HG03039 (cell line): Measurements from ENCODE around the gene NDC80.
"Not testable (repeated sequence)": the region's sequence is repeated elsewhere in the genome, so short reads cannot be mapped to it uniquely, and the experiment has no call there.

Experiments used
- ATAC-seq: cut with Tn5 transposase; IDR thresholded peaks from one replicate; pipeline ENCODE4 v1.9.1; 2021; ENCODE audit warnings: mild to moderate bottlenecking, moderate library complexity; ENCODE audit not compliant: unreplicated experiment

Gene NDC80

DNA sequence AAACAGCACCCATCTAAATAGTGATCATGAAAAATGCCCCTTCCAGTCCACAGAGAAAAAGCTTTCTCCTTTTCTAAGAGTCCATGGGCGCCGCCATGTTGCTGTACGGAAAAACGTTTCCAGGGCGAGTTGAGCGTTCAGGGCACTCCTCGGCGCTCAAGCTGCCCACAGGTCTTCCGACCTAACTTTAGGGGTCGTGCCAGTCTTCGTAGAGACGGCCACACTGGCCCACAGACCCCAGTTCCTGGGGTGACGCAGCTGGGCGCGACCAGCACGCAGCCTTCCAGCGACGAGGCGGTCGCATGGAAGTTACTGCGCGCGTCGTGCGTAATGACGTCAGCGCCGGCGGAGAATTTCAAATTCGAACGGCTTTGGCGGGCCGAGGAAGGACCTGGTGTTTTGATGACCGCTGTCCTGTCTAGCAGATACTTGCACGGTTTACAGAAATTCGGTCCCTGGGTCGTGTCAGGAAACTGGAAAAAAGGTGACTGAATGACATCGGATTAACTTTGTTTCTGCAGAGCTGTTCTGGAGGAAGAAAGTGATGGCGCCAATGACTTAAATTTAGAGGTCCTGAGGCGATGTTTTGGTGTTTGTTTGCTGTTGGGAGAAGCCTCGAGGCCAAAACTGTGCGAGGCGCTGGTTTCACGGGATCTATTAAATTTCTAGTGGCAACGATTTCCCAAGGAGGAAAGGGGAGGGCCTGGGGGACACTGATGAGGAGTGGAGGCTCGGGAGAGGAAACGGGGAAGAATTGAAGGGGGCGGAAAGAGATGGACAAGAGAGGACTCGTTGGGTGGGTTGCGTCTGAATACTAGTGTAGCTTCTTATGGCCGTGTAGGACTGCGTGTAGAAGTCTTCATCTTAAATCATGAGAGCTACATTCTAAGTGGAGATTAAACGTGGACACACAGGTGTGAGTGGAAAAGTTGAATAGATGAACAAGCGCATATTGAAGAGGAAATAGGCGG, at the start of gene NDC80, which contains the start of gene METTL4:
Gene NDC80 (plus strand): TSS at position 358 of the 971 bp plus-strand sequence. CDS start 1,429 bp downstream, outside the sequence.
Gene METTL4 (minus strand): TSS at position 306 of the 971 bp plus-strand sequence. CDS start 4,289 bp downstream, outside the sequence.
- ATAC-seq = peak; percentile 76

DNA sequence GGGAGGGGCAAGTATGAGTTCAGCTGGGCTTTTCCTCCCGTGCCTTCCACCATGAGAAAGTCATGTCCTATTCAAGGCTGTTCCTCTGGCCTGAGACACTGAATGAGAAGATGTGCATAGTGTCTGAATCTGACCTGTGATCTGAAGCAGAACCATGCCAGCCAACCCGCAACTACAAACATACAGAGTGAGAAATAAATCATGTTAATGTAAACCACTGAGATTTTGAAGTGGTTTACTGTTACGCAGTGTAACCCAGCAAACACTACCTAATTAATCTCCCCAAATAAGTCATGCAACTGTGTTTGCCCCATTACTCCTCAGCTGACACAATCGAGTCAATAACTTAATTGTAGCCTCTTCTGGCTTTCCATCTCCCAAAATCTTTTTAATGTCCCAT, 49.2 kb upstream of the NDC80 start:
- ATAC-seq = no peak

DNA sequence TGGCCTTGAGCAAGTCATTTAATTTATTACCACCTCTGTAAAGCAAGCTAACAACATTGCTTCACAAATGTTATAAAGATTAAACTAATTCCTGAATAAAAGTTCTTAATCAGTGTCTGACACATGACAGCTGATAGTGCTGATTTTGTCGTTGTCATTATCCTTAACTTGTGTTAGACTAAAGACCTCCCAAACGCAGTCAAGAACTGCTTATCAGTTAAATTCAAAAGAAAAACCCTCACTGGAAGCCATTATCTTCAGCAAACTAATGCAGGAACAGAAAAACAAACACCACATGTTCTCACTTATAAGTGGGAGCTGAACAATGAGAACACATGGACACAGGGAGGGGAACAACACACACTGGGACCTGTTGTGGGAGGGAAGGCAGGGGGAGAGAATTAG, 46.6 kb upstream of the NDC80 start:
- ATAC-seq = not testable (repeated sequence)

GRCh38 chr18:2526329-2526728, 45.0 kb upstream of the NDC80 start:
- no peak for ATAC-seq

- ATAC-seq = no peak
These were observed 42.2 kb upstream of the NDC80 start for GRCh38 chr18:2529154-2529553.

DNA sequence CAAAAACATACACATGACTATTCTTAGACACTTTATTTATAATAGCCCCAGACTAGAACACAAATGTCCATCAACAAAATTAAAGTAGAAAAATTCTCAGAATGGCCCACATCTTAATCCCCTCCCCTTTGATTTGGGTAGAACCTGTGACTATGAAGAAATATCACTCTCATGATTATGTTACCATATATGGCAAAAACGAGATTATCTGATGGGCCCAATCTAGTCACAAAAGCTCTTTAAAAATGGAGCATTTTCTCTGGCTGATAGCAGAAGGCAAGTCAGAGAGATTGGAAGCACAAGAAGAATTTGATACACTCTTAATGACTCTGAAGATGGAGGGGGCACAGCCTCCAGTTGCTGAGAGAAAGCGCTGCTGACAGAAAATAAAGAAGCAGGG, 39.6 kb upstream of the NDC80 start:
- ATAC-seq = no peak

DNA sequence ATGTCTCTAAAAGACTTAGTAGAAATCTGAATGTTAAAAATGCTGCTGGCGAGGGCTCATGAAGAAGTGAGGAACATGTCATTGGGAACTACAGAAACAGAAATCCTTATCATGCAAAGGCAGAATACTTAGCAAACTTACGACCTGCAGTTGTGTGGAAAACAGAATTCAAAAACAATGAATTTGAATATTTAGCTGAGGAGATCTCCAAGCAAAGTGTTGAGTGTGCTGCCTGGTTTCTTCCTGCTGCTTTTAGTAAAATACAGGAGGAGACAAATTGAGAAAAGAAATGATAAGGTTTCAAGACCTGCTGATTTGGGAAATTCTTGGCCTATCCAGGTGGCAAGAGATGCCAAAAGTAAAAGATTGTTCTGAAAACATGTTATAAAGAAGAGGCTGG, 38.6 kb upstream of the NDC80 start:
- ATAC-seq = no peak

DNA sequence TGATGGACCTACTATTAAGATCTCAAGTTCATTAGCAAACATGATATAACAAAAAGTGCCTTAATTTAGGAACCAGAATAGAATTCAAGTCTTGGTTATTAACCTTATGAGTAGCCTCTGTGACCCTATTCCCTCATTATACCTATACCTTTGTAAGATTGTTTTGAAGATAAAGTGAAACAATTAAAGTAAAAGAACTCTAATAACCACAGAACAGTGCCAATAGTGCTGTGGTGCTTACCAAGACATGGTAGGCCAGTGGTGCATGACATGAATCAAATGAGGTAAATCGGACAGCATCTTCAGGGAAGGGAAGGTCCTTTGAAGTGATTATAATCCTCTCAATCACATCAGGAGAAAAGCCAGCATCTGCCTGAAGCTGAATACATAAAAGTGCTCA, 36.5 kb upstream of the NDC80 start:
- ATAC-seq = no peak

DNA sequence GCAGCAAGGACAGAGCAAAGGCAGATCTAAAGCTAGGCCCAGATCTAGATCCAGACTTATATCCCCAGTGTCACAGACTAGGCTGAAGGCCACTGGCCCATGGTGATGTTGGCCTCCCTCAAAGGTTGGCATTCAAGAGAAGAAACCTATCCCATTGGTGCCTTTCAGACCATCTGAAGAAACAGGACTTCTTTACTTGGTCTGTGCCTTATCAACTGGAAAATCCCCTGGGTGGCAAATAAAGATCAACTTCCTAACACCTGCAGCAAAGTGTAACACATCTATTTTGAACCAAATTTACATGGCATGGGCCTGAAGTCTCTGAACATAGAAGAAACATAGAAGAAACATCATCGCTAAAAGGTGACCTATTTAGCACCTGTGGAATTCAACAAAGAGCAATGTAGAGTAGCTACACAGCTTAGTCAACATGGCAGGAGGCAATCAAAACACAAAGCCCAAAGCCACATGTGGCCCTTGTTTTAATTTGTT, 35.9 kb upstream of the NDC80 start:
- no peak for ATAC-seq

DNA sequence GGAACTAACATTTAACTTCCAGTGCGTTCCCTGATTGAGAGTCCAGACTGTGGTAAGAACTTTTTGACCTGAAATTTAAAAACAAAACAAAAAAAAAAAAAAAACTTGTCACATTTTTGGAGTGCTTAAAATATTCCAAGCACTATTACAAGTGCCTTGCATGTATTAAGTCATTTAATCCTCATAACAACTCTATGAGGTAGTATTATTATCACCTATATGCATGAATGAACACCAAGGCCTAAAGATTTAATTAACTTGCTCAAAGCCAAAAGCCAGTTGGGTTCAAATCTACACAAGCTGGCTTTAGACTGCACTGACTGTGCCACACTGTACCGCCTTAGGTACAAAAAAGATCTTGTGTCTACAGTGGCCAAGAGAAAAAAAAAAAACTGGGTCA, 35.3 kb upstream of the NDC80 start:
- no peak for ATAC-seq

GRCh38 chr18:2536493-2536892, 34.9 kb upstream of the NDC80 start:
- no peak for ATAC-seq

DNA sequence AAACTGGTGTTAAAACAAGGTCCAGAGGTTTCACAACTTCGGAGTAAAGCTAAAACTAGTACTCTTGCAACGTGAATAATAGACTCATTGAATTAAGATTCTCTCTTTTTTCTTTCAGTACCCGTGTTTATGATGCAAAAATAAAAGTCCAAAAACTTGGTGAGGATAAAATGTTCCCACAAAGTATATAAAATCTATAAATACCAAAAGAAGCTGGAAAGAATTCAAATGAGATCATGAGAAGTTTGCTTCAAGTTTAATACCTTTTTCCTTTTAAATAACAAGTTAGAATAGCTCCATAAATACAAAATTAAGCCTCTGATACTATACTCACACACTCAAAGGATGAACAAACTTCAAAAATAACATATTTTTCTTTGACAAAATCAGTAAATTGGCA, 34.1 kb upstream of the NDC80 start:
- ATAC-seq = no peak

GRCh38 chr18:2538236-2538635, 33.1 kb upstream of the NDC80 start:
- ATAC-seq = no peak

GRCh38 chr18:2538844-2539243, 32.5 kb upstream of the NDC80 start:
- no peak for ATAC-seq

GRCh38 chr18:2540575-2540974, 30.8 kb upstream of the NDC80 start:
- ATAC-seq = no peak

- not testable (repeated sequence) for ATAC-seq
These were observed 29.3 kb upstream of the NDC80 start for GRCh38 chr18:2541925-2542563.

GRCh38 chr18:2545155-2545554, 26.2 kb upstream of the NDC80 start:
- ATAC-seq = no peak

GRCh38 chr18:2547477-2548087, 23.8 kb upstream of the NDC80 start:
- no peak for ATAC-seq

DNA sequence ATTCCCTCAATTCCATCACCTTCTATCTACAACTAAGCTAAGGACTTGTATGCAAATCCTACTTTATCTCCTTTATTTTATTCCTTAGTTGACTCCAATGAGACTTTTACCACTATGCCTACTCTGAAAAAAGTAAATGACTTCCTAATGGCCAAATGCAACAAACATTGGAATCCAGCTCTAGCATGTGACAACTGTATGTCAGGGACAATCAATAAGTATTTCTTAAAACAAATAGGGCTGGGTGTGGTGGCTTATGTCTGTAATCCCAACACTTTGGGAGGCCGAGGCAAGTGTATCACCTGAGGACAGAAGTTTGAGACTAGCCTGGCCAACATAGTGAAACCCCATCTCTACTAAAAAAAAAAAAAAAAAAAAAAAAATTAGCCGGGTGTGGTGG, 21.9 kb upstream of the NDC80 start:
- no peak for ATAC-seq

- ATAC-seq = no peak
These were observed 19.9 kb upstream of the NDC80 start for GRCh38 chr18:2551425-2551824.

- no peak for ATAC-seq
These were observed 16.7 kb upstream of the NDC80 start for GRCh38 chr18:2554696-2555095.
